ENCODE data around the gene TBC1D7.

Gene TBC1D7

GRCh38 chr6:13328076-13328874 is at the start of gene TBC1D7:
TSS of gene TBC1D7 (minus strand) at chr6:13328537. CDS start at chr6:13326898, 1,639 bp downstream.
- peak; percentile 88 for DNase-seq

GRCh38 chr6:13377054-13377758 is 48.9 kb upstream of the TBC1D7 start:
- DNase-seq = no peak

- no peak for DNase-seq
Observed at GRCh38 chr6:13375360-13375878, 47.1 kb upstream of the TBC1D7 start.

GRCh38 chr6:13373919-13374318 is 45.6 kb upstream of the TBC1D7 start:
- DNase-seq = no peak

GRCh38 chr6:13373488-13373886 is 45.1 kb upstream of the TBC1D7 start:
- no peak for DNase-seq

GRCh38 chr6:13372688-13373487 is 44.6 kb upstream of the TBC1D7 start:
- DNase-seq = no peak

- DNase-seq = no peak
Observed at GRCh38 chr6:13372076-13372475, 43.7 kb upstream of the TBC1D7 start.

GRCh38 chr6:13371421-13372072 is 43.2 kb upstream of the TBC1D7 start:
- DNase-seq = no peak

- DNase-seq = no peak
Observed at GRCh38 chr6:13370623-13371022, 42.3 kb upstream of the TBC1D7 start.

- no peak for DNase-seq
Observed at GRCh38 chr6:13369591-13369990, 41.3 kb upstream of the TBC1D7 start.

GRCh38 chr6:13368731-13369115 is 40.4 kb upstream of the TBC1D7 start:
- no peak for DNase-seq

GRCh38 chr6:13368079-13368730 is 39.9 kb upstream of the TBC1D7 start:
- no peak for DNase-seq

- no peak for DNase-seq
Observed at GRCh38 chr6:13367396-13367795, 39.1 kb upstream of the TBC1D7 start.

GRCh38 chr6:13365320-13365719 is 37.0 kb upstream of the TBC1D7 start:
- DNase-seq = no peak

GRCh38 chr6:13364842-13365241 is 36.5 kb upstream of the TBC1D7 start:
- DNase-seq = no peak

GRCh38 chr6:13362412-13362811 is 34.1 kb upstream of the TBC1D7 start:
- DNase-seq = no peak

GRCh38 chr6:13360671-13361540 is 32.6 kb upstream of the TBC1D7 start:
- DNase-seq = no peak

- DNase-seq = no peak
Observed at GRCh38 chr6:13359287-13359686, 30.9 kb upstream of the TBC1D7 start.

GRCh38 chr6:13358511-13358910 is 30.2 kb upstream of the TBC1D7 start:
- no peak for DNase-seq

- no peak for DNase-seq
Observed at GRCh38 chr6:13357551-13358075, 29.3 kb upstream of the TBC1D7 start.

All from NCI-H2029 treated with DMSO at 0.1 percent for 48 hours (cell line).